C4-2B (cell line): ENCODE measurements around the gene GRM7.
"Not testable (repeated sequence)": the region's sequence is repeated elsewhere in the genome, so short reads cannot be mapped to it uniquely, and the experiment has no call there.

Experiments
- H3K27ac ChIP-seq: fragments of 450-650 bp; 2 replicates; pipeline ENCODE4 v1.5.1; 2017
- ZFX ChIP-seq: fragments of 450-650 bp; IDR thresholded peaks from 2 replicates; pipeline ENCODE4 v1.6.1; 2017
- TF ChIP-seq, protein P1 (sequence below): fragments of 450-650 bp; conservative IDR thresholded peaks from 2 replicates; pipeline ENCODE4 v1.5.1; 2017; ENCODE audit warnings: mild to moderate bottlenecking

GRM7 gene

DNA sequence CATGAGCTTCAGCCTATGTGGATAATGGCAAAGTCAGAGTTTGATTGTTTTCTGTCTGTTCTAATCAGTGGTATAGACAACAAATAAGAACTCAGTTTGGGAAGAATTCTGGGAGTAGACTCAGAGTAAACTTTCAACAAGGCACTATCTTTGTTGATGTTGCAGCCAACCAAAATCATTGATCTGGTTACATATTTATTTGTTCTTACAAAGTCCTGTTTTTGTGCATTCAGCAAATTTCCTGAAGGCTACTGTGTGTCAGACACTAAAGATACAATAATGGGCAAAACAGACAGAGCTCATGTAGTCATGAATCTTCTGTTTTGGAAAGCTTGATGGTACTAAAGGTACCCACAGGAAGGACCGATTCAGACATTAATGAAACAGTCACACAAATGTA lies 55.0 kb downstream of the GRM7 start:
- TF ChIP-seq, protein P1, sequence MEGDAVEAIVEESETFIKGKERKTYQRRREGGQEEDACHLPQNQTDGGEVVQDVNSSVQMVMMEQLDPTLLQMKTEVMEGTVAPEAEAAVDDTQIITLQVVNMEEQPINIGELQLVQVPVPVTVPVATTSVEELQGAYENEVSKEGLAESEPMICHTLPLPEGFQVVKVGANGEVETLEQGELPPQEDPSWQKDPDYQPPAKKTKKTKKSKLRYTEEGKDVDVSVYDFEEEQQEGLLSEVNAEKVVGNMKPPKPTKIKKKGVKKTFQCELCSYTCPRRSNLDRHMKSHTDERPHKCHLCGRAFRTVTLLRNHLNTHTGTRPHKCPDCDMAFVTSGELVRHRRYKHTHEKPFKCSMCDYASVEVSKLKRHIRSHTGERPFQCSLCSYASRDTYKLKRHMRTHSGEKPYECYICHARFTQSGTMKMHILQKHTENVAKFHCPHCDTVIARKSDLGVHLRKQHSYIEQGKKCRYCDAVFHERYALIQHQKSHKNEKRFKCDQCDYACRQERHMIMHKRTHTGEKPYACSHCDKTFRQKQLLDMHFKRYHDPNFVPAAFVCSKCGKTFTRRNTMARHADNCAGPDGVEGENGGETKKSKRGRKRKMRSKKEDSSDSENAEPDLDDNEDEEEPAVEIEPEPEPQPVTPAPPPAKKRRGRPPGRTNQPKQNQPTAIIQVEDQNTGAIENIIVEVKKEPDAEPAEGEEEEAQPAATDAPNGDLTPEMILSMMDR: no peak
- TF ChIP-seq ZFX: no peak
- H3K27ac ChIP-seq: no peak overlapping the region

DNA sequence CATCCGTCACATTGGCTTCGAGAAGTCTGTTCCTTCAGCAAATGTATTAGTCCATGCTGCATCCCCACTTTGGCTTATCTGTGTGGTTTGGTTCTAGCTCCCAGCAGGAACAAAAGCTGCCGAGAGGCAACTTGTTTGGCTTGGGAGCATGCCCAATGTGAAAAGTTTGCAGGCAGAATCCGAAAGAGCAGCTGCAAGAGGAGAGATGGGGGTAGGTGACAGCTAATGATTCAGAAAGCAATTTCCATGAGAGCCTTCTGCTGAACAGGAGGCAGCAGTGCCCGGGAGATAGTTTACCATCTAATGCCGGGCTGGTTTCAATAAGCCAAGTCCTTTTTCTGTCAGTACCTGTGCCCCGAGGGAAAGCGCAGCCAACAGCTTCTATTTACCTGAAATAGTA lies 60.2 kb downstream of the GRM7 start:
- TF ChIP-seq, protein P1: no peak
- no peak for TF ChIP-seq ZFX
- no peak overlapping the region for H3K27ac ChIP-seq

DNA sequence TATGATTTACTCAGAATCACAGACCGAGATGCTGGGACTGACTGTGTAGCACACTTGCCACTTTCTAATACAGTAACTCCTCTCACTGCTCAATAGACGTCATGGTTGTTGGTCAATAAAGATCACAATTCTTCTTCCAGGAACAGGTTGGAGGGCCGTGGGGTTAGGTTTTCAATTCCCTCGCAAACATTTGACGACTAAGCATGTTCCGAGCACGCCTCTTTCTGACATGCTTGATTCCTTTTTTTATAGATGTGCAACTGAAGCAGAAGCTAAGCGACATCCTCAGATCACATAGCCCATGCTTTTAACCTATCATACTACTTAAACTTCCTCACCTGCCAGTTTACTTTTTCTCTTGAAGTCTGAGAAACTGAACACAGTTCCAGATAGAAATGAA lies 61.0 kb downstream of the GRM7 start:
- TF ChIP-seq, protein P1: no peak
- no peak for TF ChIP-seq ZFX
- no peak overlapping the region for H3K27ac ChIP-seq

DNA sequence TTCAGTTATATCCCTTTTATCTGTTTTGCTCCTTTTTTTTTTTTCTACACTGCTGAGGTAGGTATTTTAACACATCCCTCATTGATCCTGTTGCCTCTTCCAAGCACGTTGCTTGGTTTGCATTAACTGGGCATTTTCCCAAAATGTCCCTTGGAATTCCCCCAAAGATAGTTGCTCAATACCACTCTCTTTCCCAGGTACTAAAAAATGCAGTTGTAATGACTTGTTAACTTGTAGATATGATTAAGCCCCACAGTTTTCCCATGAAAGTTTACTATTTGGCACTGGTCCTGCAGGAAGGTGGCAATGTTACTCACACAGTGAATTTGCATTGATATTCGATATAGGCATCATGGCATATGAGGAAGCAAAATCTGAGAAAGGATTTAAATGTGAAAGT lies 67.1 kb downstream of the GRM7 start:
- TF ChIP-seq ZFX: no peak
- TF ChIP-seq, protein P1: peak; percentile 13

DNA sequence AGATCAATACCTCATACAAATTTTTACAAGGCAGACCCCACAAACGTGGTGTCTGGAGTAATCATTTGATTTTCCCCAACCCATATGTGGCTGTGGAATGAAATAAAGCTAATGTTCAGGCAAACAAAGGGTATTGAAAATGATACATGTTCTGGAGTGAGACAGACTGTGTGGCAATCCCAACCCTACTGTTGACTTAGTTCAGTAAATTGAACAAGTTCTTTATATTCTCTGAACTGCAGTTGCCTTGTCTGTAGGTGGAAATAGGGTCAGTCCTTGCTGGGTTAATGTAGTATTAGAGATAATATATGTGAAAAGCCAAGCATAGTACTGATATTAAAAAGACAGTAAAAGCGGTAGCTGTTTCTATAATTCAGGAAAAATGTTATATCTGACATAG lies 69.0 kb downstream of the GRM7 start:
- H3K27ac ChIP-seq: no peak overlapping the region
- TF ChIP-seq, protein P1: no peak
- no peak for TF ChIP-seq ZFX

More for the DNA sequence above, 67.1 kb downstream of the GRM7 start:
- no peak overlapping the region for H3K27ac ChIP-seq

DNA sequence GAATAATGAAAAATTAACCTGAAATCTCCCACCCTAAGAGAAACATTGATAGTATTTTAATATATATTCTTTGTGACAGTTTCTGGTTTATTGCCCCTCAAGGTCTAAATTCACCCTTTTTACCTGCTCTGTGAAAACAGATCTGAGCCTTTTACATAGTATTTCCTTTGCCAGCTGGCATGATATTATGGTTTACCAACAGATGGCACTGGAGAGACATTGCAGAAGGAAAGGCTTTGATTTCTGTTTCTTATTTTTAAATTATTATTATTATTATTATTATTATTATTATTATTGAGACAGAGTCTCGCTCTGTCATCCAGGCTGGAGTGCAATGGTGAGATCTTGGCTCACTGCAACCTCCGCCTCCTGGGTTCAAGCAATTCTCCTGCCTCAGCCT lies 74.5 kb downstream of the GRM7 start:
- TF ChIP-seq, protein P1: peak; percentile 51
- not testable (repeated sequence) for H3K27ac ChIP-seq

DNA sequence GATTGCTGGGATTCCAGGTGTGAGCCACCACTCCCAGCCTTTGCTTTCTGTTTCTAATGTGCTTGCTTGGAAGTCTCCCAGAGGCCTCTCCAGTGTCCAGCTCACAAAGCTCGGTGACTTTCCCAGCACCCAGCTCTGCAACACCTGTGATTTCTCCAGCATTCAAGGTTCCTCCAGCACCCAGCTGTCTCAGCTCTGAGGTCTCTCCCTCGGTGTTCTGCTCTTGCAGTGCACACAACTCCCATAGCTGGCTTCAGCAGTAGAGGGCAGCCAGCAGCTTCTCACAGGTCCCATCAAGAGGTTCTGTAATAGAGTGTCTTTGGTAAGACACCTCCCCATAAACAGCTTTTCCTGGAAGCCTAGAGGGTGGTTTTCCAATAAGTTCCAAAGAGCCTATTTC lies 75.1 kb downstream of the GRM7 start:
- H3K27ac ChIP-seq: no peak overlapping the region
- TF ChIP-seq, protein P1: no peak
- TF ChIP-seq ZFX: no peak
